NCI-H1436 treated with DMSO at 0.1 percent for 48 hours (cell line): ENCODE results near the gene MACROD1.

Source experiments
- DNase-seq: peaks from one replicate; lab custom pipeline; 2025; lab: John Stamatoyannopoulos, UW

The MACROD1 gene

DNA sequence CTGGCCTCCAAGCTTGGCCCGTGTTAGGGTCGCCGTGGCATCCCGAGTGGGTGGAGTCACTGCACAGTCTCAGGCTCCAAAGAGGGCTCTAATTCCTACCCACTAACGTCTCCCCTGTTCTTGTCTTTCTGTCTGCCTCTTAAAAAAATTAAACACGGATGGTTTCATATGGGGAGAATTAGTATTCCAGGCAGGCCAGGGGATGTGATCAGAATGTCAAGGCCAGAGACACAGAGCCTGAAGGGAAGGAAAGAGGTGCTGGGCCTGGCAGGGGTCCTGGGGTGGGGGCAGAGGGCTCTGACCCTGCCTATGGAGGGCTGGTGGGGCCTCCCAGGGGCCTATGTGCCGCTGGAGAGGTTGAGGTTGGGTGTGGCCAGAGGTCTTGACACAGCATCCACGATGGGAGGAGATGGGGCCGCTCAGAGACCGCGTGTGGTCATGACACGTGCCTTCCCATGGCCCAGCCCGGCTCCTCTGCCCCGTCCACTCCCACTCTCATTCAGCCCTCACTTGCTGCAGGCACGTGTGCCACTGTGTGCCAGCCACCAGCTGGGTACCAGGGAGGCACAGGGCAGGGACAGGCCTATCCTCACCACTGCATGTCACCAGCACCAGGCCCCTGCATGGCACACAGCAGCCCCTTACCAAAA is 73.7 kb downstream of the MACROD1 start:
- no peak for DNase-seq

DNA sequence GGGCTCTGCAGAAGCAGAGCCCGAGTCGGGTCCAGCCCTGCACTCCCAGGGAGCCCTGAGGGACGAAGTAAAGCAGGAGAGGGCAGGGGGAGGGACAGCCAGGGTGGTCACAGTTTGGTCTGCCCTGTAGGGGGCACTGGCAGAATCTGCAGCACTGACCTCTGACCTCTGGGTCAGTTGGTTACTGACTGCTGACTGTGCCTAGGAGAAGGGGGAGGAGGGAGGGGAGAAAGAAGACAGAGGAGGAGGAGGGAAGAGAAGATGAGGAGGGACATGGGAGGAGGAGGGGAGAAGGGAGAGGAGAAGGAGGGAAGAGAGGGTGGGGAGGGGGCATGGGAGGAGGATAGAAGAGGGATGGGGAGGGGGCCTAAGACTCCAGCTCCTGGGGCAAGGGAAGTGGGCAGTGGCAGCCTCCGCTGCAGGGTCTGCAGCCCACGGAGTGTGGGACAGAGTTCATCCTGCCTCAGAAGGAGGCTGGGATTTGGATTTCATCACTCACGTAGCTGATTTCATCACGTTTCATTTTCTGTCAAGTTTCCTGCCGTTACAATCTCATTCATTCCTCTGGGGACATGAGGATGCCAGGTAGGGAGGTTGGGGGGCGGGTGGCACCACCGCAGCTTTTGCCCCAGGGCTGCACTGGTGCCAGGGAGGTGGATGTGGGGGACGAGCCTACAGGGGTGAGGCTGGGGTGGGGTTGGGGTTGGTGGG is 75.0 kb downstream of the MACROD1 start:
- no peak for DNase-seq

DNA sequence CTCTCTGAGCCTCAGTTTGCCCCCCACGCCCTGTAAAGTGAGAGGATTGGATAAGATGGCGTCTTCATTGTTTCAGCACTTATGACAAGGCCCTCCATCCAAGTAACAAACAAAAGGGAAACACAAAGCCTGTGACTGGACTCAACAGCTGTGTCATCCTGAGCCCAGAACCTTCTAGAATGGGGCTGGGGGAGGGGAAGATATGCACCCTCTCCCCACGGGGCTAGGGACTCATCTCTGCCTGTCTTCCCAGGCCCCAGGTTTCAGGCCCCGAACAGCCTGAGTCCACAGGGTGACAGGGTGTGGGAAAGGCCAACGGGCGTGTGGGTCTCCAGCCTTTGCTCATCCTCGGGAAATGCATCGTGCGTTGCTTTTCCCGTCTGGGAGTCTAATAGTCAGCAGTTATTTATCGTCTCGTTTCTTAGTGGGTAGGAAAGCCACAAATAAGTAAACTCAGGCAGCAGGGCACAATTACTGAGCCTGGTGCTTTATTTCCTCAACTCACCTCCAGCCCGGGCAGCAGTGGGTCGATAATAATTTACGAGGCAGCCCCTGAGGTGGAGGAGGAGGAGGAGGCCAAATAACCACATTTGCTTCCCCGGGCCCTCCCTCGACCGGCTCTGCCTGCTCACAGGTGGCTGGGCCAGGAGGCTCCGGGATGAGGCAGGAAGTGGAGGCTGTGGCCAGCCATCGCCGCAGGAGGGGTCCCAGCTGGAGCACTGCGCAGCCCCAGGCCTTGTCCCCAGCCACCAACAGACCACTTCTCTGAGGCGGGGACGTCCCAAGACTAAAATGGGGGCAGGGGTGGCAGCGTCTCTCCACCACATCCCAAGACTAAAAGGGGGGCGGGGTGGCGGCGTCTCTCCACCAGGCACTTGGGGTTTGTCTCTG is 75.8 kb downstream of the MACROD1 start:
- DNase-seq, result no peak

DNA sequence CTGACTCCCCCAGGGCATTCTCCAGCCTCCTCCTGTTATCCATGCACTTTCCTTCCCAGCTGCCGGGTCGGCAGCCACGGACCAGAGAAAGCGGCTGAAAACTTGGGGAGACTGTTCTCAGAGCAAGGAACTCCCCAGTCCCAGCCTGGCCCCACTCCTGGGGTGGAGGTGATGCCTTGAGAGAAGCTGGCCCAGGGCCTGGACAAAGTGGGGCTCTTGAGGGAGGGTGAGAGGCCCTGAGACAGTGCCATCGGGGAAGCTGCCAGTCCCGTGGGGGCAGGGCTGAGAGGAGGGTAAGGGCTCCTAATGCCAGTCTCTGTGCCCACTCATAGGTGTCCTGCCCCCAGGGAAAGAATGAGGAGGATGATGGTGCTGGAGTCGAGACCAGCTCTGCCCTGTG is 76.4 kb downstream of the MACROD1 start:
- no peak for DNase-seq

DNA sequence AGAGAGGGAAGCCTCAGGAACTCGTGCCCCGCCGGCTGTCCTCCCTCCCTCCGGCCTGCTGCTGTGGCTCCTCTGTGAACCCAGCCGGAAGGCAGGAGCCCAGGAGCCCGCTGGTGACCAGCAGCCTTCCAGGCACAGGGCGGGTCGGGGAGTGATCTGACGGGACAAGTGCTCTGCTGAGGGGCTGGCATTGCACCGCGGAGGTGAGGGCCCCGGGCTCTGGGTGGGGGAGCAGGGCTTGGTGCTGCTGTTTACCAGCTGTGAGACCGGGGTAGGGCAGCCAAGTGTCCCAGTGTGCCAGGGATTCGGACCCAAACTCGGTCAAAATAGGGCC is 76.9 kb downstream of the MACROD1 start:
- no peak for DNase-seq

DNA sequence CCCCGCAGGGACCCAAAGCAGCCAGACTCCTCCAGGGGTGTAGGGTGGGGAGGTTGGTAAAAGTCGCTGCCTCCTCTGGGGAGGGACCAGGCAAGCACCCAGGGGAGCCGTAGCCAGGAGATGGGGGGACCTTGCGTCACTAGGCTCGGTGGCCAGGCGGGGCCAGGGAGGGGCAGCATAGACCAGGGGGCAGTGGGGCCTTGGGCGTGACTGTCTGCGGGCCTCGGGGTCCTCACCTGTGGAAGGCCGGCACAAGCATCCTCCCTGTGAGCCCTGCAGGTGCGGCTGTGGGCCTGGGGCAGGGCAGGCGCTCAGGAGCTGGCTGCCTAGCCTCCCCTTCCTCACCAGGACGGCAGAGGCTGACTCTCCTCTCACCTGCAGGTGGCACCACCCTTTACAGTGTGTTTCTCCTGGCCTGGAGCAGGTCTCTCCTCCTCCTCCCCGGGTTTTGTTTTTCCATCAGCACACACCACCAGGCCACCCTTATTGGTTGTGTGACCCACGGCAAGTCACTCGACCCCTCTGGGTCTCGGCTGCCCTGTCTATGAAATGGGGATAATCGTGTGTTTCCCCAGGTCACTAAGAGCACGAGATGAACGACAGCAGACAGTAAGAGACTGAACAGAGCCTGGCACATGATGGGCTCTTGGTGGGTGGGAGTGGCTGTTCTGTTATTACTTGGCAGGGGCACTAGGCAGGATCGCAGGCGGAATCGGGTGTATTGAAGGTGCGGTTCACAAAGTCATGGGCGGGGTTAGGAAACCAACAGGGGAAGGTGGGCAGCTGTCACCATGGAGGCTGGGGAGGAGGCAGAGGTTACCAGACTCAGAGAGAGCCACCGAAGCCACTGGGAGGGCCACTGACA is 77.5 kb downstream of the MACROD1 start:
- DNase-seq, result no peak

DNA sequence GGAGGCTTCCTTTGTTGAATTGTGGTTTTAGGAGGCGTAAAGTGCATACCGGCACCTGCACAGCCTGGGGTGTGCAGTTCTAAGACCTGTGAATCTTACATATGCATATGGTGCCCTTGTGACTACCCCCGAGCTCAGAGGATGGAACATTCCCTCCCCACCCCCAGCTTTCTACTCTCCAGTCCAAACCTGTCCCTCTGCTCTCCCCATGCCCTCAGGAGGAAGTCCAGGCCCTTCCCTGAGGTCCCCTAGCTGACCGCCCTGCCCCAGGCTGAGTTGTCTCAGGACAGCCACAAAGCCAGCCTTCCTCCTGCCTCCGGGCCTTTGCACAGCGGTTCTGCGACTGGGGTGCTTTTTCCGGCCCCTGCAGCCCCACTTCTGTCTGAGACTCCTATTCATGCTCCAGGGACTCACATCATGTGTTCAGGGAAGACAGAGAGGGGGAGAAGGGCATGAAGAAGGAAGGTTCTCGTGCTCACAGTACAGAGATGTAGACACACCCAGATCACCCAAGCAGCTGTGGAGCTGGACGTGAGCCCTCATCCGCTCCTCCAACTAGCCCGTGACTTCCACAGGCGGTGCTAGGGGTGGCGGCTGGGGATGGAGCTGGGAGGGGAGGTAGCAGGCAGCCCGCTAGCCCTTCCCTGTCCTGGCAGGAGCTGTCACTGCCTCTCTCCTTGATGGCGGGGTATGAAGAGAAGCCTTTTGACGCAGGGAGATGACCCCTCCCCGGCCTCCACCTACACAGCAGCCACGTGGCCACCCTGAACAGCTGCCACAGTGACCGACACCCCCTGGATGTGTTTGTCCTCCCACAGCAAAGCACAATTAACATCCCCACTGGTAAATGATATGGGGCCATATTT is 79.4 kb downstream of the MACROD1 start:
- DNase-seq, result no peak

DNA sequence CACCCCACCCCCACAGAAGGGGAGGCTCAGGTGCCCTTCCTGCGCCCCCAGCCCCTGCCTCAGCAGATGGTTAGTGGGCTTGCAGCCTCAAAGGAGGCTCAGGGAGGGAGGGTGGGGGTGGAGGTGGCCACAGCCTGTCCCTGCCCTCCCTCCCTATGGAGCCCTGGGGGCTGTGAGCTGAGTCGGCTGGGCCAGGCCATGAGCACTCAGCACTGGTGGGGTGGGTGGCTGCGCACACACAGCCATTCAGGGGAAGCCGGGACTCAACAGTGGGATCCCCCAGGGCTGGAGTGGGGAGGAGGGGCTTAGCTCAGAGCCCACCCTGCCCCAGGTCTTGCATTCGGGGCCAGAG is 80.0 kb downstream of the MACROD1 start:
- no peak for DNase-seq

DNA sequence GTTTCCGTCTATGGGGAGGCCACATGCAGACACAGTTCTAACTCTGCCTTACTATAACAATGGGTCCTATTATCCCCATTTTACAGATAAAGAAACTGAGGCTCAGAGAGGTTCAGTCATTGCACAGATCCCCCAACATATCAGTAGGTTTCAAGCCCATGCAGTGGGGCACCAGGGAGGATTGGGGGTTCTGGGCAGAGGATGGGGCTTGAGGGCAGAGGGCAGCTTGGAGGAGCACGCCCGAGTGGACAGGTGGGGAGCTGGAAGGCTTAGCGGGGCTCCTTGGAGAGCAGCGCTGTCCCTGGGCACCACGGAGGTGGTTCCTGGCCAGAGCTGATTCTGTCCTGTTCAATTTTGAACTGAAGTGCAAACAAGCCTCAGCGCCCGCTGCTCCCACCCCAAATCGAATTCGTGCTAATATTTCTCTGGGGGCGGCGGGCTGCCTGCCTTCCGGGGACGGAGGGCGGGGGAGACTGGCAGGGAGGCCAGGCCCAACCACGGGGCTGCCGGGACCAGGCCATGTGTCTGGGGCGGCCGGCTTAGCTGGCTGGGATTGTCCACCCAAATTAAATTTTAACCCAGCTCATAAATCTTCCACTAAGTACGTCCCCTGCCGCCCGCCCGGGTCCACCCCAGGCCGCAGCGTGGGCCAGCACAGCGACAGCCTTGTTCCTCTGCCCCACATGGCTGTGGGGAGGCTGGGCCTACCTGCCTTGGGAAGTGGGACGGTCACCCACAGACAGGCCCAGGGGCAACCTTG is 80.8 kb downstream of the MACROD1 start:
- no peak for DNase-seq

DNA sequence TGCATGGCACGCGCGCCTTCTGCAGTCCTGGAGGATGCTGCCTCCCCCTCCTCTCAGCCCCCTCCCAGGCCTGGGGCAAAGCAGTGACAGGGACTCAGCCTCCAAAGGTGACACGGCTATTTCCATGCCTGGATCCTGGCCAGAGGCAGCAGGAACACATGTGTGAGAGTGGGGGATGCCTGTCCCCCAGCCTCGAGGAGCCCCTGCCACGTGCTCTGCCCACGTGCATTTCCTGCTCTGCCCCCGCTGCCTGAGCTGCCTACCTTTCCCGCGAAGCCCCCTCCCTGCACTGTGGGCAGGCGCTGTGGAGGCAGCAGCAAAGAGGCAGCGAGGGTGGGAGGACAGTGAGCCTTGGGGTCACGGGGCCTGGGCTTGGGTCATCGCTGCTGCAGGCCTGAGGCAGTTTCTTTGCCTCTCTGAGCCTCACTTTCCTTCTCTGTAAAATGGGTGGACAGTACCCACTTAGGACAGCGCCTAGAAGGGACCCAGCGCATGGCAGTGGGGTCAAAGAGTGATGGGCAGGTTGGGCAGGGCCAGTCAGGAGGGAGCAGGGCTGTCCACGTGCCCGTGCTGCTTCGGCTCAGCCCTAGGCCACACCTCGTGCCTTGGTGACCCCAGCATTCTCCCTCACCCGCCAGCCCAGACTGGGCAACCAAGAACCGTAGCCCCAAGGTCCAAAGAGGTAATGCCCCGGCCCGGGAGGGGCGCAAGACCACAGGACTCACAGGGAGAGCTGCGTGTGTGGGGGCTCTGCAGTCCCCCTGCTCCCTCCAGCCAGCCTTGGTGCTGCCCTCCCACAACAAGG is 81.6 kb downstream of the MACROD1 start:
- no peak for DNase-seq

DNA sequence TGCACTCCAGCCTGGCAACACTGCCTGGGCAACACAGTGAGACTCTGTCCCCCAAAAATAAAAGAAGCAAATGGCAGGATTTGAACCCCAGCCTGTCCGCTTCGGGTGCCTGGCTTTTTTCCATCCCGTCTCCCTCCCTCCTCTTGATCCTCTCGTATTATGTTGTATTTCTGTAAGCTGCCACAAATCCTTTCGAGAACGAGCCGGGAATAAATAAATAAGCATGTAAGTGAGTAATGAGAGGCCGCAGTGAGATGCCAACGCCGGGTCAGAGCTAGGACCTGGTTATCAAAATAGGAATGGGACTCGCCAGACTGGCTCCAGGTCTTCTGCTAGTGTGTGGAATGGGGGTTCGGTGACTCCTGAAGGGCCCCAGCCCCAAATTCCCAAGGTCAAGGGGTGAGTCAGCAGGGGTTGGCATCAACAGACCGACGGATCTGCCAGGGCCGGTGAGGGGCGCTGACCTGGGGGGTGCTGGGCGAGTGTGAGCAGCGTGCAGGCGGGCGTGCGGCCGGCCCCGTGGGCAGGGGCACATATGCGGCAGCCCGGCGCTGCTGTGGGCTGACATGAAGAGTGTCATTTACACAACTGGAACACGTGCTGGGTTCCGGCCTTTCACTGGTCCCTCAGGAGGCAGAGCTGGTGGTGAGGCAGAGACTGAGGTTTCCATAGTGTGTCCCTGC is 82.4 kb downstream of the MACROD1 start:
- no peak for DNase-seq

DNA sequence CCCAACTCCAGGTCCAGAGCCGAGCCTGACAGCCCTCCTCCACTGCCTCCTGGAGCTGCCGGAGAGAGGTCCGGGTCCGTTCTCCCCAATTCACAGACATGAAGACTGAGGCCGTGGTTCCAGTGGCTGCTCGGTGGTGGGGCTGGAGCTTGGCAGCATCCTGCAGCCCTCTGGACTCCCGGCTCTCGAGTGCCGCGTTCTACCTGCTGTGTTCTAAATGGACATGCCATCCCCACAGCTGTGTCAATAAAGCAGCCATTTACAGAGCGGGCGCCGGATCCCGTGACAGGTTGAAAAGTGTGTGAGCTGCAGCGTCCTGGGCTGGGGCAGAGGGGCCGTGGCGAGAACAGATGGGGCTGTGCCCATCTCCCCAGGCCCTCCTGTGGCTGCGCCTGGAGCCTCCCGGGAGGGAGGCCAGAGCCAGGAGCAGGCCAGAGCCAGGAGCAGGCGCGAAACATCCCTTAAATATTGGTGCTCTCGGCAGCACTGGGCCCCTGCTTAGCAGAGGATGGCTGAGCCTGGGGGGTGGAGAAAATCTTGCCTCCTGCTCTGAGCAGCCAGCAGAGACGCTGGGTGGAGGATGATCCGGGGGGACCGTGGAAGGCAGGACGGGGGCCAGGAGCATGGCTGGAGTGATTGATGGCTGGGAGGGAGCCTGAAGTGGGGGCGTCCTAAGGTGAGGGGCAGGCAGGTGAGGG is 84.0 kb downstream of the MACROD1 start:
- DNase-seq, result no peak

DNA sequence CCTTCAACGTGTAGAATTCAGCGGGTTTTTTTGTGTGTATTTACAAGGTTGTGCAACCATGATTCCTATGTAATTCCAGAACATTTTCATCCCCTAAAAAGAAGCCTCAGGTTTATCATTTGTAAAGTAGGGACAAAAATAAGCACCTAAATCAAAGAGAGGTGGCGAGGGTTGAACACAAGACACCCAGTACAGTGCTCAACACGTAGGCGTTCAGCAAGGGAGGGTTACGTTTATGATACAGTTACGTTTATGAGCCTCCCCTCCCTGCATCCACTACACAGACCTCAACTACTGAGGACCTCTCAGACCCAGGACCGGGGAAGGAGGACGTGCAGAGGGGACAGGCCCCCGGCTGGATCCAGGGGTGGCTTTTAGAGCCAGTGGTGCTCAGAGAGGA is 85.5 kb downstream of the MACROD1 start:
- no peak for DNase-seq

DNA sequence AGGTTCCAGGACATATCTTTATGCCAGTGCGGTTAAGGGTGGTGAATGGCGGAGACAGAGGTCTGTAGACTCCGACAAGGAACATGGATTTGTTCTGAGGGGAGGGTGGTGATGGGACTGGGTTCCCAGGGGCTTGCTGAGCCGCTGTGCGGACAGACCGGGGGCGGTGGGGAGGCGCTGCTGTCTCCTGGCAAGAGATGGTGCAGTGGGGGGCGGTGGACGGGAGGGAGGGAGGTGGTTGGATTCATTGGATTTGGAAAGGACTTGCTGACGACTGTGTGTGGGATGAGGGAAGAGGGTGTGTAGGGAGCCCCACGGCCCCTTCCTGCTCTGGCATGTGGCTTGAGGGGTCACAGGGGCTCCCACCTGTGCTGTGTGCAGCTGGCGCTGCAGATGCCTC is 87.0 kb downstream of the MACROD1 start:
- DNase-seq, result no peak

DNA sequence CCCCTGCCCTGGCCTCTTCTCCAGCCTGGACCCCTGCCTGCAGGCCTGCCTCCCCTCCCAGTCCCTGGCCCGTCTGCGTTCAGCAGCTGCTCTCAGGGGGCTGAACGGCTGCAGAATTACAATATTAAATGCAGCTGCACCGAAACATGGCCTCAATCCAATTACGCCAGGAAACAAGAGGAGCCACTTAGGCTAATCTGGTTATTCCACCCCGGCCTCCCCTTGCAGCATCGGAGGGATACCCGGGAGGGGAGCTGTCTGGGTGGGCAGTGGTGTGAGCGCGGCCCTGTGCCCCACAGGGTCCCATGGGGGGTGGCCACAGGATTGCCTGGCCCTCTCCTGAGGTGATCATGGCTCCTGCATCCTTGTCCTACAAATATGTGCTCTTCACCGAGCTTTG is 87.6 kb downstream of the MACROD1 start:
- DNase-seq, result no peak

DNA sequence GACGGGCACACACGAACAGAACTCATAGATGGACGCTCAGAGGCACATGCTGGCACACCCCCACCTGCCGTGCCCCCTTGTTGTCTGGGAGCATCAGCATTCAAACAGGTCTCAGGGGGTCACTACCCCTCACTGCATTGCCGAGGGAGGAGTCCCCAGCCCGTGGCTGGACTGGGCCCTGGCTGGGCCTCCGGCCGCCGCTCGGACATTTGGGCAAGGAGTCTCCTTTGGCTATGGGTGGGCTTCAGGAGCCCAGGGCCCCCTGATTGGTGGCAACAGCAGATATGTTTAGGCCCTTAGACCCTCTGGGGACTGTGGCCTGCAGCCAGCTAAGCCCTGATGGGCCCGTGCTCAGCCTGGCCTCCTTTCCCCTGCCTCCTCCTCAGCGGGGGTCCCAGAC is 88.3 kb downstream of the MACROD1 start:
- no peak for DNase-seq

DNA sequence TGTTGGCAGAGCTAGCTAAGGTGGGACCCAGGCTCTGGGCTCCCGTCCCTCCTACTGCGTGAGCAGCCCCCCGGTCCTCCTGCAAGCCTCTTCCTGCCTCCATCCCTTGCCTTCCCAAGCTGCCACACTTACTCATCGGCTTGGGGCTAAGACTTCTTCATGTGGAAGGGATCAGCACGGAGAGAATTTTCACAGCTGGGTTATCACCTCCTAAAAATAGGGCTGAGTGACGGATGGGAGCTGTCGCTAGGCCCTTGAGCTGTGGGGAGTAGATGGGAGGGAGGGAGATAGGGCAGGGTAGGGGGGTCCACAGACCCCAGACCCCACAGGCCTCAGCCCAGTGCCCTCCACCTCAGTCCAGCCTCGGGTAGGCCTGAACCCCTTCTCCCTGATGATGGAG is 89.2 kb downstream of the MACROD1 start:
- DNase-seq, result no peak

DNA sequence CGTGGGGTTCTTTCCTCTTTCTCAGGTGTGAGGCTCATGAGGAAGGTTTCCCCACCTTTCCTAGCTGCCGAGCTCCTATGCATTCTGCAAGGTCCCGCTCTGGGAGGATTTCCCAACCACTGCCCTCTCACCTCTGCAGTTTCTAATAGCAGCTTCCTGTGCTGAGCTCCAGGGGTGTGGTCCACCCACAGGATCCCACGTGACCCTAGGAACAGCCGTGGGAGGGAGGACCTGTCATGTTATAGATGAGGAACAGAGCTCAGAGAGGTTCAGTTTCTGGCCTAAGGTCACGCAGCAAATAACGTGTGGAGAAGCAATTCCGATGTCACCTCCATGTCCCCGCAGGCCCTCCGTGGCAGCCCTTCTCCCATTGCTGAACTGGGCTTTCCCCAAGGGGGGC is 91.7 kb downstream of the MACROD1 start:
- no peak for DNase-seq
